ENCODE measurements around the gene DNER. TPM values are rescaled to one million over a fixed set of nuclear protein-coding genes. Genes with fewer than 3 reads are reported as not detected.

DNER gene
- total RNA-seq, 3 donors from 2014 or later = 0.55 to 8.4 (median 0.99) TPM

DNA sequence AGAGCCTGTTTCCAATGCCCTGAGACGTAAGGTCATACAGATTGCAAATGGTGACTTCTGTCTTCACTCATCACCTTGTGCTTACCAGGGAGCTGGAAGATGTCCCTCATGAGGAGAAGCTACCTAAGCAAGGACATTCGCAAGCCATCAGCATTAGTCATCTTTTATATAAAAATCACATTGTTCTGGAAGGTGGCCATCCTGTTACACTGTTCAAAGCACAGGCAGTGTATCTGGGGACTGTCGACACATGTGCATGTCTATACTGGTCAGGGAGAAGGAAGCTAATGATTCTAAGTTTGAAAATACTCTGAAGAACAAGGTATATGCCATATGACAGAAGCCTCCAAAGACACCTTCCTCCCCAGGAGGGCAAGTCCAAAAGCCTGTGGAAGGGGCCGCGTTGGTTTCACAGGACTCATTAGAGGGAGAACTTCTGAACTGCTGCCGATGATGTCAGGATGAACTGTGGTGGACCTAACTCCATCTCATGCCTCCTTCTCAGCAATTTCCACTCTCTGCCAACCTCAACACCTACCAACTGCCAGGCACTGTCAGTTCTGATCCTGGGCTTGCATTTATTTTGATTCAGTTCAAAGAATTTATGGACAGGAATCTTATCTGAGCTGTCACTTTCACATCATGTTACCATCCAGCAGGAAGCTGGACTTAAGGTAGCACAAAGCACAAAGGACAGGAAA lies 39.4 kb downstream of the DNER start:
- H3K9me3 ChIP-seq = no peaks in the 10 kb centered on the region
- TF ChIP-seq, protein P1, sequence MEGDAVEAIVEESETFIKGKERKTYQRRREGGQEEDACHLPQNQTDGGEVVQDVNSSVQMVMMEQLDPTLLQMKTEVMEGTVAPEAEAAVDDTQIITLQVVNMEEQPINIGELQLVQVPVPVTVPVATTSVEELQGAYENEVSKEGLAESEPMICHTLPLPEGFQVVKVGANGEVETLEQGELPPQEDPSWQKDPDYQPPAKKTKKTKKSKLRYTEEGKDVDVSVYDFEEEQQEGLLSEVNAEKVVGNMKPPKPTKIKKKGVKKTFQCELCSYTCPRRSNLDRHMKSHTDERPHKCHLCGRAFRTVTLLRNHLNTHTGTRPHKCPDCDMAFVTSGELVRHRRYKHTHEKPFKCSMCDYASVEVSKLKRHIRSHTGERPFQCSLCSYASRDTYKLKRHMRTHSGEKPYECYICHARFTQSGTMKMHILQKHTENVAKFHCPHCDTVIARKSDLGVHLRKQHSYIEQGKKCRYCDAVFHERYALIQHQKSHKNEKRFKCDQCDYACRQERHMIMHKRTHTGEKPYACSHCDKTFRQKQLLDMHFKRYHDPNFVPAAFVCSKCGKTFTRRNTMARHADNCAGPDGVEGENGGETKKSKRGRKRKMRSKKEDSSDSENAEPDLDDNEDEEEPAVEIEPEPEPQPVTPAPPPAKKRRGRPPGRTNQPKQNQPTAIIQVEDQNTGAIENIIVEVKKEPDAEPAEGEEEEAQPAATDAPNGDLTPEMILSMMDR (IDR thresholded peaks at IDR 0.05) = no peak
- no peak for ATAC-seq
- no peak for DNase-seq
- H3K4me3 ChIP-seq = no peak overlapping the region
- no peaks in the 10 kb centered on the region for H3K4me1 ChIP-seq (ENCODE audit: low read depth)
- intact Hi-C loops (cut with DNase I, micrococcal nuclease) = no loop called here
- no peaks in the 10 kb centered on the region for H3K36me3 ChIP-seq (ENCODE audit: low read depth)

DNA sequence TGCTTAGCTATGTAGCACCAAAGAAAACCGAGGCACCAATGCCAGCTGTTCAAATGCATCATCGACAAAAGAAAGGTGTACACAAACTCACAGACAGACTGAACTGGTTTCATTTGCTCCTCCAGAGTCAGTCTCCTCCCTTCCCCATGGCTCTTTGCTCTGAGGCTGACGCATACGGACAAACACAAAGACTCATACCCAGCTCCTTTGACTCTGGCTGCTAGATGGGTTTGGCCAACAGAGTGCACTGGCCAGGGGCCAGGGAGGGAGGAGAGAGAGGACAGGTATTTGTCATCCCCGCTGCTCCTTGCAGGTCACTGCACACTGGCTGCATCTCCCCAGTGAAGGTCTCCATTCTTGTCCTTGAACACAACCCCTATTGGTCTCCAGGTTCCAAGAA lies 40.7 kb downstream of the DNER start:
- intact Hi-C loops (cut with DNase I, micrococcal nuclease) = no loop called here
- no peak for ATAC-seq

DNA sequence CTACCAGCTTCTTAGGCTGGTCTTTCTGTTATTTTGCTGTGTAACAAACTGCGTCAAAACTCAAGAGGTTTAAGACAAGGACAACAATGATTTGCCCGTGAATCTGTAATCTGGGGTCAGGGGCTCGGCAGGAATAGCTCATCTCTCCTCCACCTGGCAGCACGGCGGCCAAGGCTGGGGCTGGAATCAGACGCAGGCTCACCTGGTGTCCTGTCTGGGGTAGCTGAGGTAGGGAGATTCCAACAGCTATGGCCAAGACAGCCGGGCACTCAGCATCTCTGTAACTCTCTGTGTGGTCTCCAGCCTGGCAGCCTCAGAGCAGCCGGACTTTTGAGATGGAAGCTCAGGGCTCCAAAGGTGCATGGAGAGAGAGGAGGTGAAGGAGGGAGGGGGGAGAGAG lies 42.3 kb downstream of the DNER start:
- intact Hi-C loops (cut with DNase I, micrococcal nuclease) = no loop called here
- no peaks in the 10 kb centered on the region for H3K36me3 ChIP-seq (ENCODE audit: low read depth)
- no peak overlapping the region for H3K4me3 ChIP-seq
- H3K9me3 ChIP-seq = no peaks in the 10 kb centered on the region
- DNase-seq = no peak
- no peak for ATAC-seq
- TF ChIP-seq, protein P1 (IDR thresholded peaks at IDR 0.05) = no peak
- H3K4me1 ChIP-seq (ENCODE audit: low read depth) = no peaks in the 10 kb centered on the region

More for the DNA sequence above, 40.7 kb downstream of the DNER start:
- no peaks in the 10 kb centered on the region for H3K4me1 ChIP-seq (ENCODE audit: low read depth)
- TF ChIP-seq, protein P1 (IDR thresholded peaks at IDR 0.05) = no peak
- no peak overlapping the region for H3K4me3 ChIP-seq
- H3K36me3 ChIP-seq (ENCODE audit: low read depth) = no peaks in the 10 kb centered on the region
- no peaks in the 10 kb centered on the region for H3K9me3 ChIP-seq
- no peak for DNase-seq

DNA sequence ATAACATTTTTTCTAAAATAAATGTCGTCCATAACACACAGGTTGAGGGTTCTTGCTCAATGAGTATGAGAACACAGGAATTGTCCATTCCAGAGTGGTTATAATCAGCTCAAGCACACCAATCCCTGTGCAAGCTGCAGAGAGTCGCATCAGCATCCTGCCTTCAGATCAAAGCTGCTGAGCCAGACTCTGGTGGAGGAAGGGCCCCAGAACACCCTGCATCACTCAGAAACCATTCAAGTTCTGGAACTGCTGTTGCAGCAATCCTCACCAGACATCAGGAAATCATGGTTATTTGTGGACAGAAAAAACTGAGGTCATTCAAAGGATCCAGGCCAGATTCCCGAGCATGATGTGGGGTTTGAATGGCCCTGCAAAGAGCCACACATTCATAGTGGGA lies 44.5 kb downstream of the DNER start:
- ATAC-seq (no peak), DNase-seq (no peak)
- no peak overlapping the region for H3K4me3 ChIP-seq
- no peaks in the 10 kb centered on the region for H3K4me1 ChIP-seq (ENCODE audit: low read depth)
- no peaks in the 10 kb centered on the region for H3K9me3 ChIP-seq
- TF ChIP-seq, protein P1 (IDR thresholded peaks at IDR 0.05) = no peak
- H3K36me3 ChIP-seq (ENCODE audit: low read depth) = no peaks in the 10 kb centered on the region
- intact Hi-C loops (cut with DNase I, micrococcal nuclease) = no loop called here

DNA sequence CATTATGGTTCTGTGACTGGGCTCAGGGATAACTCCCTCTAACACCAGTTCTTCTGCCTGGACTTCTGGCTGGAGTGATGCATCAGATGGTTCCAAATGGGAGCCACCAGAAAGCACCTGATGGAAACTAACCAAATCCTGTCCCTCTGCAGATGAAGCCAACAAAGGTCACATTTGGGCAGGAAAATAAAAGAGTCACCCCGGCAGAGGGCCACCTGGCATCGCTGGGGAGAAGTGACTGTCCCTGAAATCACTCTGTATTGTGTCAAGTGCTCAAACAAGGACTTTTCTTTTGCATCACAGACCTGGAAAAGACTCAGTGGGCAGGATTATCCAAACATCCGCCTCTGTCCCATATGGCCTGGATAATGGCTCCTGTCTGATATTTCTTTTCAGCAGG lies 47.5 kb downstream of the DNER start:
- Histone ChIP-seq H3K9me3 (no peaks in the 10 kb centered on the region), H3K4me1 (ENCODE audit: low read depth) (no peaks in the 10 kb centered on the region), H3K36me3 (ENCODE audit: low read depth) (no peaks in the 10 kb centered on the region), H3K4me3 (no peak overlapping the region)
- no peak for DNase-seq
- TF ChIP-seq, protein P1 (IDR thresholded peaks at IDR 0.05) = no peak
- ATAC-seq = no peak
- intact Hi-C loops (cut with DNase I, micrococcal nuclease) = no loop called here

DNA sequence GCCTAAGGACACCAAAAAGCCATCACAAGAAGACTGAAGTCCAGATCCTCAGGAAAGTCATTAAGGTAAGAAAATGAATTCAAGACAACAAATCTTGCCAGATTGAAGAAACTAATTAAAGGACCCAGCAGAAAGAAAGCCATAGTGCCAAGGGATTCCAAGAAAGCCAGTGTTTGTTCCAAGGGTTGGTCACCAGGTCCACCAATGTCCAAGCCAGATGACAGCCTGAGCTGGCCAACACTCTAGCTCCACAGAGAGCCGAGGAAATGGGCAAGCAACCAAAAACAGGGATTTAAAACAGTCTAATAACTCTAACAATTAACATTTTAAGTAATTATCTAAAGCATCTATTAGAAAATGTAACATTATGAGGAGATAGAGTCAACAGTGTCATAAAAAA lies 49.2 kb downstream of the DNER start:
- H3K4me1 ChIP-seq (ENCODE audit: low read depth) = no peaks in the 10 kb centered on the region
- H3K36me3 ChIP-seq (ENCODE audit: low read depth) = no peaks in the 10 kb centered on the region
- DNase-seq = no peak
- no peak for ATAC-seq
- no peak overlapping the region for H3K4me3 ChIP-seq
- intact Hi-C loops (cut with DNase I, micrococcal nuclease) = no loop called here
- no peaks in the 10 kb centered on the region for H3K9me3 ChIP-seq
- TF ChIP-seq, protein P1 (IDR thresholded peaks at IDR 0.05) = no peak
